Type B pancreatic cell (in vitro differentiated cells): ENCODE results near the gene PGPEP1. TPM values are rescaled to one million over a fixed set of nuclear protein-coding genes. Genes with fewer than 3 reads are reported as not detected.
"Not testable (repeated sequence)": the region's sequence is repeated elsewhere in the genome, so short reads cannot be mapped to it uniquely, and the experiment has no call there.

Experiments used
- DNase-seq: peaks from one replicate; pipeline ENCODE4 v3.0.0; 2021; ENCODE audit warnings: mixed read lengths; ENCODE audit not compliant: unreplicated experiment; ENCODE audit errors: extremely low spot score
- H3K27ac Mint-ChIP-seq: 2 replicates; pipeline ENCODE4 v1.8.0; 2021; ENCODE audit warnings: mild to moderate bottlenecking, mixed read lengths
- H3K27me3 Mint-ChIP-seq: 2 replicates; pipeline ENCODE4 v1.8.0; 2021; ENCODE audit warnings: mixed read lengths
- H3K36me3 Mint-ChIP-seq: 2 replicates; pipeline ENCODE4 v1.8.0; 2021; ENCODE audit warnings: mixed read lengths
- H3K4me1 Mint-ChIP-seq: one replicate; pipeline ENCODE4 v1.8.0; 2021; ENCODE audit warnings: mixed read lengths; ENCODE audit not compliant: unreplicated experiment
- H3K4me3 Mint-ChIP-seq: 2 replicates; pipeline ENCODE4 v1.8.0; 2021; ENCODE audit warnings: mild to moderate bottlenecking, mixed read lengths
- H3K9me3 Mint-ChIP-seq: 2 replicates; pipeline ENCODE4 v1.8.0; 2021; ENCODE audit warnings: mixed read lengths
- total RNA-seq: library from RNA; stranded (reverse); gene quantifications from 2 replicates; pipeline ENCODE4 v1.2.1, GENCODE V29; 2021; ENCODE audit warnings: low replicate concordance
- TF ChIP-seq, protein P1 (sequence below): fragments of 200-600 bp; sonication (generic); conservative IDR thresholded peaks from 2 replicates; pipeline ENCODE4 v1.5.0; 2021; ENCODE audit warnings: antibody characterized with exemption, mild to moderate bottlenecking

PGPEP1 gene
- total RNA-seq, 1 donor from 2014 or later: 28.8 TPM

GRCh38 chr19:18401580-18402112 is 61.2 kb downstream of the PGPEP1 start:
- Mint-ChIP-seq H3K4me1 (peaks cover 17% of the 10 kb centered on the region), H3K27ac (peak overlapping the region; percentile 93), H3K27me3 (no peaks in the 10 kb centered on the region), H3K9me3 (no peaks in the 10 kb centered on the region), H3K4me3 (peak overlapping the region; percentile 31), H3K36me3 (no peaks in the 10 kb centered on the region)
- TF ChIP-seq, protein P1, sequence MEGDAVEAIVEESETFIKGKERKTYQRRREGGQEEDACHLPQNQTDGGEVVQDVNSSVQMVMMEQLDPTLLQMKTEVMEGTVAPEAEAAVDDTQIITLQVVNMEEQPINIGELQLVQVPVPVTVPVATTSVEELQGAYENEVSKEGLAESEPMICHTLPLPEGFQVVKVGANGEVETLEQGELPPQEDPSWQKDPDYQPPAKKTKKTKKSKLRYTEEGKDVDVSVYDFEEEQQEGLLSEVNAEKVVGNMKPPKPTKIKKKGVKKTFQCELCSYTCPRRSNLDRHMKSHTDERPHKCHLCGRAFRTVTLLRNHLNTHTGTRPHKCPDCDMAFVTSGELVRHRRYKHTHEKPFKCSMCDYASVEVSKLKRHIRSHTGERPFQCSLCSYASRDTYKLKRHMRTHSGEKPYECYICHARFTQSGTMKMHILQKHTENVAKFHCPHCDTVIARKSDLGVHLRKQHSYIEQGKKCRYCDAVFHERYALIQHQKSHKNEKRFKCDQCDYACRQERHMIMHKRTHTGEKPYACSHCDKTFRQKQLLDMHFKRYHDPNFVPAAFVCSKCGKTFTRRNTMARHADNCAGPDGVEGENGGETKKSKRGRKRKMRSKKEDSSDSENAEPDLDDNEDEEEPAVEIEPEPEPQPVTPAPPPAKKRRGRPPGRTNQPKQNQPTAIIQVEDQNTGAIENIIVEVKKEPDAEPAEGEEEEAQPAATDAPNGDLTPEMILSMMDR: peak; percentile 59
- DNase-seq: no peak

GRCh38 chr19:18402455-18403248 is 62.3 kb downstream of the PGPEP1 start:
- H3K27me3 Mint-ChIP-seq, H3K4me3 Mint-ChIP-seq, H3K9me3 Mint-ChIP-seq, H3K36me3 Mint-ChIP-seq, DNase-seq: not testable (repeated sequence)
- peaks cover 17% of the 10 kb centered on the region for H3K4me1 Mint-ChIP-seq
- peak overlapping the region; percentile 75 for H3K27ac Mint-ChIP-seq

GRCh38 chr19:18405754-18406153 is 65.4 kb downstream of the PGPEP1 start:
- peaks cover 23% of the 10 kb centered on the region for H3K4me1 Mint-ChIP-seq
- not testable (repeated sequence) for H3K9me3 Mint-ChIP-seq, H3K27ac Mint-ChIP-seq, H3K4me3 Mint-ChIP-seq, H3K27me3 Mint-ChIP-seq, DNase-seq, H3K36me3 Mint-ChIP-seq

- H3K27ac Mint-ChIP-seq: no peak overlapping the region
- no peaks in the 10 kb centered on the region for H3K9me3 Mint-ChIP-seq
- no peak for DNase-seq
- H3K27me3 Mint-ChIP-seq: peaks cover 4% of the 10 kb centered on the region
- TF ChIP-seq, protein P1: no peak
- H3K36me3 Mint-ChIP-seq: no peaks in the 10 kb centered on the region
- H3K4me3 Mint-ChIP-seq: no peak overlapping the region
- H3K4me1 Mint-ChIP-seq: peaks cover 21% of the 10 kb centered on the region
Observed at GRCh38 chr19:18406749-18407148, 66.4 kb downstream of the PGPEP1 start.

GRCh38 chr19:18408053-18408476 is 67.7 kb downstream of the PGPEP1 start:
- Mint-ChIP-seq H3K4me3 (no peak overlapping the region), H3K27ac (no peak overlapping the region), H3K9me3 (no peaks in the 10 kb centered on the region), H3K36me3 (no peaks in the 10 kb centered on the region), H3K27me3 (peaks cover 4% of the 10 kb centered on the region), H3K4me1 (peaks cover 10% of the 10 kb centered on the region)
- no peak for DNase-seq
- TF ChIP-seq, protein P1: peak; percentile 62

GRCh38 chr19:18412610-18413239 is 72.3 kb downstream of the PGPEP1 start:
- no peak for DNase-seq
- H3K27me3 Mint-ChIP-seq: peaks cover 4% of the 10 kb centered on the region
- no peak overlapping the region for H3K4me3 Mint-ChIP-seq
- TF ChIP-seq, protein P1: no peak
- peak overlapping the region; percentile 56 for H3K27ac Mint-ChIP-seq
- peaks cover 31% of the 10 kb centered on the region for H3K4me1 Mint-ChIP-seq
- H3K9me3 Mint-ChIP-seq: no peaks in the 10 kb centered on the region
- H3K36me3 Mint-ChIP-seq: no peaks in the 10 kb centered on the region
